Prostate gland (tissue), 2 donors: Measurements from ENCODE around the gene GPR180. TPM values are rescaled to one million over a fixed set of nuclear protein-coding genes. Genes with fewer than 3 reads are reported as not detected.
A peak's percentile ranks its signal among the peaks of the same experiment; 100 is the strongest.

Source experiments
- DNase-seq: peaks from one replicate; pipeline ENCODE4 v3.0.0-alpha.2; 2019; ENCODE audit warnings: low spot score
- H3K27ac ChIP-seq, 2 donors: fragments of 200-600 bp; sonication (generic); 2 replicates each; pipeline ENCODE4 v1.5.1; 2017 to 2019
- H3K27me3 ChIP-seq: fragments of 200-600 bp; sonication (generic); replicated peaks from 2 replicates; pipeline ENCODE4 v1.5.1; 2019; ENCODE audit not compliant: insufficient read depth
- H3K36me3 ChIP-seq, 2 donors: fragments of 200-600 bp; sonication (generic); 1 replicate in 1 of 2; 2 replicates in 1 of 2; pipeline versions ENCODE4 v1.5.1 to v1.8.1; 2017 to 2019
- H3K4me1 ChIP-seq: fragments of 200-600 bp; sonication (generic); replicated peaks from 2 replicates; pipeline ENCODE4 v1.5.1; 2019
- H3K4me3 ChIP-seq, 2 donors: fragments of 200-600 bp; sonication (generic); 2 replicates each; pipeline ENCODE4 v1.5.1; 2017 to 2019
- H3K9me3 ChIP-seq: fragments of 200-600 bp; sonication (generic); 2 replicates; pipeline ENCODE4 v1.5.1; 2017
- POLR2A ChIP-seq: fragments of 450-650 bp; IDR thresholded peaks from one replicate; pipeline ENCODE4 v1.6.1; 2016; ENCODE audit warnings: antibody characterized with exemption, mild to moderate bottlenecking
- POLR2AphosphoS5 ChIP-seq: sonication (generic); formaldehyde crosslinking; IDR thresholded peaks from one replicate; pipeline ENCODE4 v1.6.1; 2017; ENCODE audit warnings: antibody characterized with exemption
- WGBS: methylation state at CpG from one replicate; pipeline ENCODE4 v1.1.5; 2018; 5-methylcytosine and 5-hydroxymethylcytosine counted together
- intact Hi-C: fragments of 100-400 bp; cut with DNase I; formaldehyde crosslinking; loops from one replicate; pipeline ENCODE4 v1.14.2; 2022
- total RNA-seq, 2 donors: library from RNA; depleted of rRNA; stranded (reverse); fragments of >200 nt; gene quantifications; one replicate each; pipeline ENCODE4 v1.1.0, GENCODE V29; 2016
- TF ChIP-seq, protein P1 (sequence below), 4 experiments: fragments of 200-600 bp in 2 of 4; fragments of 450-650 bp in 2 of 4; sonication (generic) in 2 of 4; IDR thresholded peaks; 1 replicate in 3 of 4; 2 replicates in 1 of 4; pipeline ENCODE4 v1.5.1; 2016 to 2019; ENCODE audit warnings: antibody characterized with exemption in 4 of 4, mild to moderate bottlenecking in 2 of 4, moderate library complexity in 2 of 4

GPR180 gene
- total RNA-seq, 2 donors from 2014 or later, result 2.7 to 5.4 TPM

DNA sequence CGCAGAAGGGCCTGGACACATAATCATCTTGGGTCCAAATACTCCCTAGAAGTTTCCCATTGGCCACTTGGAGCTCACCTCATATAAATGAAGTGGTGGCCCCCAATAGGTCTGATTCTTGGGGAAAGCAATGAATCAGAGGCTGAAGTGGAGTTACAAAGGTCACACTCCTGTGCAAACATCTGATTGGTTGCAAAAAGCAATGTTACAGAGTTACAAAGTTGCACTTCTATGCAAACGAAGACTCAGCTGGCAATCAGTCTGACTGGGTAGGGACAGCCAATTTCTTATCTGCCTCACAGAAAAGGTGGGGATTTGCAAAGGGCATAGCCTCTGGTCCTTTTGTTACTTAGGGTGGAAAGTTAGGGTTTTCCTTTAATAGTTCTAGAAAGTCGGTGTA is 1.8 kb upstream of the GPR180 start:
- 96% methylated on average over 3 of the region's 3 CpGs for WGBS
- no peak for TF ChIP-seq POLR2AphosphoS5
- TF ChIP-seq, protein P1, sequence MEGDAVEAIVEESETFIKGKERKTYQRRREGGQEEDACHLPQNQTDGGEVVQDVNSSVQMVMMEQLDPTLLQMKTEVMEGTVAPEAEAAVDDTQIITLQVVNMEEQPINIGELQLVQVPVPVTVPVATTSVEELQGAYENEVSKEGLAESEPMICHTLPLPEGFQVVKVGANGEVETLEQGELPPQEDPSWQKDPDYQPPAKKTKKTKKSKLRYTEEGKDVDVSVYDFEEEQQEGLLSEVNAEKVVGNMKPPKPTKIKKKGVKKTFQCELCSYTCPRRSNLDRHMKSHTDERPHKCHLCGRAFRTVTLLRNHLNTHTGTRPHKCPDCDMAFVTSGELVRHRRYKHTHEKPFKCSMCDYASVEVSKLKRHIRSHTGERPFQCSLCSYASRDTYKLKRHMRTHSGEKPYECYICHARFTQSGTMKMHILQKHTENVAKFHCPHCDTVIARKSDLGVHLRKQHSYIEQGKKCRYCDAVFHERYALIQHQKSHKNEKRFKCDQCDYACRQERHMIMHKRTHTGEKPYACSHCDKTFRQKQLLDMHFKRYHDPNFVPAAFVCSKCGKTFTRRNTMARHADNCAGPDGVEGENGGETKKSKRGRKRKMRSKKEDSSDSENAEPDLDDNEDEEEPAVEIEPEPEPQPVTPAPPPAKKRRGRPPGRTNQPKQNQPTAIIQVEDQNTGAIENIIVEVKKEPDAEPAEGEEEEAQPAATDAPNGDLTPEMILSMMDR (IDR thresholded peaks at IDR 0.05), result no peak
- TF ChIP-seq POLR2A, result no peak

DNA sequence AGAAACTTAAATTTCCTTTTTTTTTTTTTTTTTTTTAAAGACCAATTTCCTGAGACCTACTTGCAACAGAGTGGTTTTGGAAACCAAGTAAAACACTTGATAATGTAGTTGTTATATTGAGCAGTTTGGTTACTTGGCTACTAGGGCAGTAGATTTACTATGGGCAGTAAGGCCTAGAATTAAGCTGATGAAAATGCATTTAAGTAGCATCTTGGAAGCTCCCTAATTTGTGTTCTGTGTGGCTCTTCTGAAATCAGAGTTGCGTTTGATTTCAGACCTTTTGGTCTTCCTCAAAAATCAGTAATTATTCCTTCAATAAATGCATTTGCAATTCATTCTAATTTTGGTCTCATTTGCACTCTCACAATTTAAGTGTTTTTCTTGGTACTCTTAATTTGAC is 810 bp downstream of the GPR180 start:
- peaks cover 0 to 6% of the 10 kb centered on the region in 2 donors for H3K36me3 ChIP-seq
- WGBS, result 63% methylated on average over 1 of the region's 1 CpG
- intact Hi-C loops, result no loop called here
- H3K4me3 ChIP-seq, result peak overlapping the region; percentile 90 to 95
- H3K4me1 ChIP-seq, result no peaks in the 10 kb centered on the region
- no peak for TF ChIP-seq POLR2A
- TF ChIP-seq POLR2AphosphoS5, result no peak
- TF ChIP-seq, protein P1 (IDR thresholded peaks at IDR 0.05), result no peak
- no peak for DNase-seq
- H3K27me3 ChIP-seq, result no peaks in the 10 kb centered on the region
- peak overlapping the region in 1 of 2 donors; percentile 89 for H3K27ac ChIP-seq
- no peaks in the 10 kb centered on the region for H3K9me3 ChIP-seq

More for the DNA sequence above, 1.8 kb upstream of the GPR180 start:
- Histone ChIP-seq H3K4me3 (no peak overlapping the region), H3K36me3 (no peaks in the 10 kb centered on the region), H3K27me3 (no peaks in the 10 kb centered on the region), H3K9me3 (no peaks in the 10 kb centered on the region), H3K27ac (no peak overlapping the region), H3K4me1 (no peaks in the 10 kb centered on the region)
- intact Hi-C loops, result loop anchor here (2.0 kb wide), 1 partner anchor 51 kb away; no protein-coding TSS in a partner anchor
- no peak for DNase-seq

DNA sequence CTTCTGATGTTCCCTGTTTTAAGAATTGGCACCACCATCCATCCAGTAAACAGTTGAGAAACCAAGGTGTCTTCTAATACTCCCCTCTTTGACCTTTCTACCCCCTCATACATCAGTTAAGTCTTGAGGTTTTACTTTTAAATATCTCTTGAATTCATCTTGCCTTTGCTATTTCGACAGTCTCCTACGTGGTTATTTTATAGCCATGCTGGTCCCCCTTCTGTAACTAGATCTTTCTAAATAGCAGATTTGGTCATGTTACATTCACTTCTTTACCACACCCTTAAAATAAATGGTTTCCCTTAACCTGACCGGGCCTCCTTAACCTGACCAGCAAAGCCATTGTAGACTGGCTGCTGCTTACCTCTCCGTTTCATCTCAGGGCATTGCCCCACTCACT is 5.4 kb downstream of the GPR180 start:
- Histone ChIP-seq H3K27ac (no peak overlapping the region), H3K27me3 (no peaks in the 10 kb centered on the region), H3K4me1 (no peaks in the 10 kb centered on the region), H3K9me3 (no peaks in the 10 kb centered on the region), H3K36me3 (peaks cover 0 to 6% of the 10 kb centered on the region in 2 donors), H3K4me3 (no peak overlapping the region)
- intact Hi-C loops, result no loop called here
- 72% methylated on average over 4 of the region's 4 CpGs for WGBS
- TF ChIP-seq, protein P1 (IDR thresholded peaks at IDR 0.05), result no peak
- no peak for TF ChIP-seq POLR2A
- TF ChIP-seq POLR2AphosphoS5, result no peak
- DNase-seq, result no peak

DNA sequence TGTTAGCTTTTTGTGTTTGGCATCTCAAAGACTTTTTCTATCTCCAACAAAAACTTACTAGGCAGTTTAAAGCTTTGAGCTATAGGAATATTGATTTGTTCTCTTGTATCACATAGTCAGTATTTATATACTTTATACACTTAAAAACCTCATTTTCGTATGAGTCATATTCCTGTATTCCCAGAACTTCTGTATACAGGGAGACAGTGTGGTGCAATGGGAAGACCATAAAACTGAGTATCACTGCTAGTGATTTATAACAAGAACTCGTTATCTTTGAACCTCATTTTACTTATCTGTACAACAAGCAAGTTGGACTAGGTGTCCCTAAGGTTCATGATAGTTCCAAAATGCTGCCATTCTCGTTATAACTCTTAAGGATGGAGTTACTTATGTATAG is 6.3 kb downstream of the GPR180 start:
- Histone ChIP-seq H3K4me3 (no peak overlapping the region), H3K9me3 (no peaks in the 10 kb centered on the region), H3K36me3 (peaks cover 0 to 6% of the 10 kb centered on the region in 2 donors), H3K4me1 (no peaks in the 10 kb centered on the region), H3K27ac (no peak overlapping the region), H3K27me3 (no peaks in the 10 kb centered on the region)
- 78% methylated on average over 3 of the region's 3 CpGs for WGBS
- no peak for TF ChIP-seq POLR2AphosphoS5
- no peak for TF ChIP-seq POLR2A
- TF ChIP-seq, protein P1 (IDR thresholded peaks at IDR 0.05), result no peak
- intact Hi-C loops, result no loop called here
- no peak for DNase-seq

DNA sequence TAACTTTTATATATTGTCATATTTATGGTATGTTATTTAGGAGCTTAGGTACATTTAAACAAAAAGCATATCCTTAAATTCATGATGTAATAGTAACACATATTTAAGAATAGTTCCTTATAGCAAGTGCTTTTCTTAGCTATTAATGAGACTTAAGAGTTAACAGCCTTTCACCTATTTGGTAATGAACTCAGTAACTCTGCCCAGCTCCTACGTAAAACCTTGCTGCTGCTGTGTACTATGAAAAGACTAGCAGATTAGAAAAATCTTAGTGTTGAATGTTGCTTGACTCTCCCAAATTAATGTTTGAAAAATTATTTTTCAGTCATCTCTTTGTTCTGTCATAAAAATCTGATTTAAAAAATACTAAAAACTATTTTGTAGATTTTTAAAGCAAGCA is 6.9 kb downstream of the GPR180 start:
- no peak for DNase-seq
- H3K36me3 ChIP-seq, result peaks cover 0 to 6% of the 10 kb centered on the region in 2 donors
- intact Hi-C loops, result no loop called here
- H3K27me3 ChIP-seq, result no peaks in the 10 kb centered on the region
- no peaks in the 10 kb centered on the region for H3K9me3 ChIP-seq
- WGBS, result 50% methylated on average over 1 of the region's 1 CpG
- H3K4me1 ChIP-seq, result no peaks in the 10 kb centered on the region
- H3K27ac ChIP-seq, result no peak overlapping the region
- TF ChIP-seq POLR2AphosphoS5 (no peak), POLR2A (no peak)
- TF ChIP-seq, protein P1 (IDR thresholded peaks at IDR 0.05), result no peak
- no peak overlapping the region for H3K4me3 ChIP-seq
